Epithelial cell of esophagus (primary cell): Measurements from ENCODE around the gene SLC25A44.

ENCODE experiments used
- DNase-seq: peaks from one replicate; pipeline ENCODE4 v3.0.0; 2010; ENCODE audit warnings: low read depth
- H3K4me3 ChIP-seq: 2 replicates; pipeline ENCODE4 v1.5.1; 2011; ENCODE audit warnings: mild to moderate bottlenecking, low read length, control low read depth
- CTCF ChIP-seq: IDR thresholded peaks from 2 replicates; pipeline ENCODE4 v1.5.1; 2011; ENCODE audit warnings: low read depth, mild to moderate bottlenecking, low read length, control low read depth, inconsistent platforms; ENCODE audit not compliant: insufficient read depth; ENCODE audit errors: missing control alignments

Gene SLC25A44

GRCh38 chr1:156220226-156220625 is 26.3 kb downstream of the SLC25A44 start:
- TF ChIP-seq CTCF: no peak
- DNase-seq: no peak
- H3K4me3 ChIP-seq: no peak overlapping the region

- no peak overlapping the region for H3K4me3 ChIP-seq
- no peak for TF ChIP-seq CTCF
- no peak for DNase-seq
Measured at GRCh38 chr1:156221986-156222692, 28.2 kb downstream of the SLC25A44 start.

- no peak overlapping the region for H3K4me3 ChIP-seq
- no peak for TF ChIP-seq CTCF
- DNase-seq: no peak
Measured at GRCh38 chr1:156225677-156226014, 31.7 kb downstream of the SLC25A44 start.

- DNase-seq: no peak
Measured at GRCh38 chr1:156226116-156226538, 32.2 kb downstream of the SLC25A44 start.

GRCh38 chr1:156226782-156227181 is 32.9 kb downstream of the SLC25A44 start:
- no peak for DNase-seq
- no peak for TF ChIP-seq CTCF
- no peak overlapping the region for H3K4me3 ChIP-seq

More at GRCh38 chr1:156226116-156226538, 32.2 kb downstream of the SLC25A44 start:
- H3K4me3 ChIP-seq: no peak overlapping the region
- no peak for TF ChIP-seq CTCF

GRCh38 chr1:156228501-156228900 is 34.6 kb downstream of the SLC25A44 start:
- DNase-seq: no peak
- TF ChIP-seq CTCF: no peak

More at GRCh38 chr1:156228501-156228900, 34.6 kb downstream of the SLC25A44 start:
- H3K4me3 ChIP-seq: no peak overlapping the region
